OCI-LY1 (cell line): Measurements from ENCODE around the gene RAB11FIP4.

Source experiments
- H2AFZ ChIP-seq: fragments of 200-600 bp; sonication (generic), shearing (Covaris generic); 2 replicates; pipeline ENCODE4 v1.6.0; 2014; ENCODE audit warnings: antibody characterized with exemption, mild to moderate bottlenecking, low read length
- H3F3A ChIP-seq: fragments of 200-600 bp; sonication (generic), shearing (Covaris generic); 2 replicates; pipeline ENCODE4 v1.6.0; 2014; ENCODE audit warnings: mild to moderate bottlenecking, antibody characterized with exemption, low read length, moderate library complexity; ENCODE audit not compliant: insufficient read depth
- H3K27ac ChIP-seq: fragments of 200-600 bp; sonication (generic); 2 replicates; pipeline ENCODE4 v1.5.1; 2014; ENCODE audit warnings: low read length, mixed run types, mild to moderate bottlenecking, low read depth; ENCODE audit not compliant: poor library complexity, severe bottlenecking
- H3K27me3 ChIP-seq: fragments of 200-600 bp; sonication (generic); 2 replicates; pipeline ENCODE4 v1.6.0; 2014; ENCODE audit warnings: antibody characterized with exemption, mild to moderate bottlenecking, low read length, moderate library complexity; ENCODE audit not compliant: insufficient read depth
- H3K36me3 ChIP-seq: fragments of 200-600 bp; sonication (generic); 2 replicates; pipeline ENCODE4 v1.6.1; 2014; ENCODE audit warnings: mild to moderate bottlenecking, antibody characterized with exemption, low read length, moderate library complexity, mixed read lengths; ENCODE audit not compliant: insufficient read depth
- H3K4me1 ChIP-seq: fragments of 200-600 bp; sonication (generic); 2 replicates; pipeline ENCODE4 v1.5.1; 2014; ENCODE audit warnings: mild to moderate bottlenecking, low read length, moderate library complexity; ENCODE audit not compliant: insufficient read depth, severe bottlenecking
- H3K4me2 ChIP-seq: fragments of 200-600 bp; sonication (generic), shearing (Covaris generic); 2 replicates; pipeline ENCODE4 v1.6.1; 2014; ENCODE audit warnings: low read length
- H3K4me3 ChIP-seq: fragments of 200-600 bp; sonication (generic); 2 replicates; pipeline ENCODE4 v1.5.1; 2014; ENCODE audit warnings: low read length, low read depth, mild to moderate bottlenecking, mixed read lengths; ENCODE audit not compliant: poor library complexity, severe bottlenecking
- H3K79me2 ChIP-seq: fragments of 200-600 bp; shearing (Covaris generic); 2 replicates; pipeline ENCODE4 v1.6.1; 2016; ENCODE audit warnings: mixed run types, low read length, mixed read lengths; ENCODE audit not compliant: insufficient read depth
- H3K9ac ChIP-seq: fragments of 200-600 bp; sonication (generic), shearing (Covaris generic); 2 replicates; pipeline ENCODE4 v1.6.1; 2014; ENCODE audit warnings: mild to moderate bottlenecking, low read length, mixed read lengths
- H3K9me2 ChIP-seq: fragments of 200-600 bp; sonication (generic), shearing (Covaris generic); 2 replicates; pipeline ENCODE4 v1.6.1; 2014; ENCODE audit warnings: low read depth, mild to moderate bottlenecking, low read length, mixed read lengths
- H3K9me3 ChIP-seq: fragments of 200-600 bp; shearing (Covaris generic); 2 replicates; pipeline ENCODE4 v1.6.1; 2014; ENCODE audit warnings: low read length, mixed read lengths
- H4K20me1 ChIP-seq: fragments of 200-600 bp; sonication (generic), shearing (Covaris generic); 2 replicates; pipeline ENCODE4 v1.6.0; 2016; ENCODE audit warnings: mild to moderate bottlenecking, low read length; ENCODE audit not compliant: insufficient read depth
- CTCF ChIP-seq: fragments of 200-600 bp; sonication (generic), shearing (Covaris generic); IDR thresholded peaks from 2 replicates; pipeline ENCODE4 v1.5.1; 2017; ENCODE audit warnings: mild to moderate bottlenecking, antibody characterized with exemption, low read length, moderate library complexity, mixed read lengths
- EZH2 ChIP-seq: fragments of 200-600 bp; sonication (generic), shearing (Covaris generic); IDR thresholded peaks from 2 replicates; pipeline ENCODE4 v1.8.0; 2017; ENCODE audit warnings: borderline replicate concordance, mixed run types, mild to moderate bottlenecking, antibody characterized with exemption, low read length, moderate library complexity, mixed read lengths

The RAB11FIP4 gene

GRCh38 chr17:31492206-31492605 lies 100.7 kb downstream of the RAB11FIP4 start:
- Histone ChIP-seq H3K9ac (no peak overlapping the region; the same call in 1 of the 2 replicates), H3K4me3 (no peak overlapping the region), H3K79me2 (0 out of 2 replicates have a peak, but pooled peaks cover 3% of the 10 kb centered on the region), H3K27me3 (no peaks in the 10 kb centered on the region), H2AFZ (no peak overlapping the region), H3K9me3 (no peaks in the 10 kb centered on the region), H4K20me1 (no peaks in the 10 kb centered on the region), H3K27ac (peak overlapping the region; percentile 97), H3K4me1 (peaks cover 82% of the 10 kb centered on the region), H3K9me2 (no peaks in the 10 kb centered on the region), H3F3A (no peaks in the 10 kb centered on the region), H3K4me2 (peak overlapping the region; percentile 50; the same call in 1 of the 2 replicates), H3K36me3 (no peaks in the 10 kb centered on the region)
- no peak for TF ChIP-seq EZH2
- no peak for TF ChIP-seq CTCF

- Histone ChIP-seq H3K36me3 (no peaks in the 10 kb centered on the region), H2AFZ (no peak overlapping the region), H3K4me3 (peak overlapping the region; percentile 12), H3K4me1 (peaks cover 78% of the 10 kb centered on the region), H3K27me3 (no peaks in the 10 kb centered on the region), H3K9me3 (no peaks in the 10 kb centered on the region), H3K9me2 (no peaks in the 10 kb centered on the region), H3K27ac (peak overlapping the region; percentile 97), H4K20me1 (no peaks in the 10 kb centered on the region), H3K4me2 (peak overlapping the region; percentile 26; the same call in 1 of the 2 replicates), H3K79me2 (0 out of 2 replicates have a peak, but pooled peaks cover 3% of the 10 kb centered on the region), H3K9ac (peak overlapping the region; percentile 34; the same call in 1 of the 2 replicates), H3F3A (no peaks in the 10 kb centered on the region)
- TF ChIP-seq EZH2 (no peak), CTCF (no peak)
Measured at GRCh38 chr17:31492880-31493655, 101.6 kb downstream of the RAB11FIP4 start.

- no peak for TF ChIP-seq EZH2
- no peak for TF ChIP-seq CTCF
- H4K20me1 ChIP-seq: no peaks in the 10 kb centered on the region
- 0 out of 2 replicates have a peak, but pooled peaks cover 3% of the 10 kb centered on the region for H3K79me2 ChIP-seq
- H2AFZ ChIP-seq: no peak overlapping the region
- H3K4me1 ChIP-seq: peaks cover 74% of the 10 kb centered on the region
- H3K4me3 ChIP-seq: peak overlapping the region; percentile 12
- no peaks in the 10 kb centered on the region for H3K36me3 ChIP-seq
- peak overlapping the region; percentile 34; the same call in 1 of the 2 replicates for H3K9ac ChIP-seq
- H3K27me3 ChIP-seq: no peaks in the 10 kb centered on the region
- no peaks in the 10 kb centered on the region for H3K9me3 ChIP-seq
- no peaks in the 10 kb centered on the region for H3F3A ChIP-seq
- H3K4me2 ChIP-seq: peak overlapping the region; percentile 26; the same call in 1 of the 2 replicates
- H3K9me2 ChIP-seq: no peaks in the 10 kb centered on the region
- H3K27ac ChIP-seq: peak overlapping the region; percentile 97
Measured at GRCh38 chr17:31493656-31494155, 102.2 kb downstream of the RAB11FIP4 start.
